Left kidney (tissue), 2 donors: ENCODE results near the gene DDX10. TPM values are rescaled to one million over a fixed set of nuclear protein-coding genes. Genes with fewer than 3 reads are reported as not detected.

Experiments used
- DNase-seq: peaks from one replicate; pipeline ENCODE4 v3.0.0-alpha.2; 2013
- polyA plus RNA-seq: library from polyadenylated mRNA; unstranded; fragments of 120-200 nt; gene quantifications from one replicate; pipeline ENCODE4 v1.2.1, GENCODE V29; 2013; ENCODE audit not compliant: insufficient read length

DDX10 gene
- polyA plus RNA-seq, 1 donor: 79.5 TPM

GRCh38 chr11:108906329-108906728 is 241.5 kb downstream of the DDX10 start:
- DNase-seq: no peak

- no peak for DNase-seq
Measured at GRCh38 chr11:108906826-108907225, 242.0 kb downstream of the DDX10 start.

- no peak for DNase-seq
Measured at GRCh38 chr11:108909041-108909440, 244.2 kb downstream of the DDX10 start.

GRCh38 chr11:108909921-108910320 is 245.1 kb downstream of the DDX10 start:
- no peak for DNase-seq

- no peak for DNase-seq
Measured at GRCh38 chr11:108912581-108912980, 247.7 kb downstream of the DDX10 start.

GRCh38 chr11:108913204-108913603 is 248.3 kb downstream of the DDX10 start:
- DNase-seq: no peak

GRCh38 chr11:108914211-108914610 is 249.3 kb downstream of the DDX10 start:
- no peak for DNase-seq

GRCh38 chr11:108914981-108915380 is 250.1 kb downstream of the DDX10 start:
- no peak for DNase-seq

GRCh38 chr11:108915666-108916065 is 250.8 kb downstream of the DDX10 start:
- DNase-seq: no peak

GRCh38 chr11:108916290-108916689 is 251.4 kb downstream of the DDX10 start:
- no peak for DNase-seq

- no peak for DNase-seq
Measured at GRCh38 chr11:108916935-108917334, 252.1 kb downstream of the DDX10 start.

- no peak for DNase-seq
Measured at GRCh38 chr11:108921211-108921610, 256.3 kb downstream of the DDX10 start.

- no peak for DNase-seq
Measured at GRCh38 chr11:108922241-108922640, 257.4 kb downstream of the DDX10 start.

- DNase-seq: no peak
Measured at GRCh38 chr11:108923413-108923812, 258.5 kb downstream of the DDX10 start.

- peak; percentile 15 for DNase-seq
Measured at GRCh38 chr11:108926171-108926840, 261.4 kb downstream of the DDX10 start.

- DNase-seq: peak; percentile 19
Measured at GRCh38 chr11:108926841-108927577, 262.1 kb downstream of the DDX10 start.

GRCh38 chr11:108927791-108928545 is 263.1 kb downstream of the DDX10 start:
- no peak for DNase-seq

- DNase-seq: no peak
Measured at GRCh38 chr11:108929241-108929640, 264.4 kb downstream of the DDX10 start.

- no peak for DNase-seq
Measured at GRCh38 chr11:108931168-108931567, 266.3 kb downstream of the DDX10 start.

GRCh38 chr11:108933630-108934029 is 268.8 kb downstream of the DDX10 start:
- no peak for DNase-seq

GRCh38 chr11:108934289-108934688 is 269.4 kb downstream of the DDX10 start:
- DNase-seq: no peak

- DNase-seq: no peak
Measured at GRCh38 chr11:108934696-108935095, 269.8 kb downstream of the DDX10 start.

- DNase-seq: no peak
Measured at GRCh38 chr11:108937746-108938145, 272.9 kb downstream of the DDX10 start.
